HG02943 (cell line): Measurements from ENCODE around the gene GPRIN2.
"Not testable (repeated sequence)": the region's sequence is repeated elsewhere in the genome, so short reads cannot be mapped to it uniquely, and the experiment has no call there.

Source experiments
- ATAC-seq: cut with Tn5 transposase; IDR thresholded peaks from one replicate; pipeline ENCODE4 v1.9.1; 2021; ENCODE audit warnings: mild to moderate bottlenecking, low read depth, moderate library complexity; ENCODE audit not compliant: unreplicated experiment

GPRIN2 gene

GRCh38 chr10:46538717-46539426 lies 17.6 kb downstream of the GPRIN2 start:
- no peak for ATAC-seq

GRCh38 chr10:46538155-46538554 lies 18.3 kb downstream of the GPRIN2 start:
- no peak for ATAC-seq

- ATAC-seq, result no peak
Observed at GRCh38 chr10:46537309-46537708, 19.1 kb downstream of the GPRIN2 start.

DNA sequence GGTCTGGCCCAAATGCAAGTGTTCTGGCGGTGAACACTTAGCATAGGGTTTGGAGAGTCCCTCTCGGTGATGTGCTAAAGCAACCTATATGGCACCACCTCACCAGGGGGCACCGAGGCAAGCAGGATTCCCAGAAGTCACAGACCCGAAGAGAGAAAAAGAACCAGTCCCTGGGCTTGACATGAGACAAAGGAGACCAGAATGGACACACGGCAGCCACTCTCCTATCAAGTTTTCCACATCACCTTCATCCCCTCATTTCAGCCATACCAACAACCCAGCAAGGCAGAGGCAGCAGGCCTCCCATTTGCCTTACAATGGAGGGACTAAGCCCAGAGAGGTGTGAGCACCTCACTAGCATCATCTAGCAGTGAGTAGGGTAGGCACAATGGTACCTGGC lies 19.7 kb downstream of the GPRIN2 start:
- ATAC-seq, result no peak

- ATAC-seq, result no peak
Observed at GRCh38 chr10:46536171-46536570, 20.3 kb downstream of the GPRIN2 start.

GRCh38 chr10:46534828-46535524 lies 21.5 kb downstream of the GPRIN2 start:
- ATAC-seq, result no peak

DNA sequence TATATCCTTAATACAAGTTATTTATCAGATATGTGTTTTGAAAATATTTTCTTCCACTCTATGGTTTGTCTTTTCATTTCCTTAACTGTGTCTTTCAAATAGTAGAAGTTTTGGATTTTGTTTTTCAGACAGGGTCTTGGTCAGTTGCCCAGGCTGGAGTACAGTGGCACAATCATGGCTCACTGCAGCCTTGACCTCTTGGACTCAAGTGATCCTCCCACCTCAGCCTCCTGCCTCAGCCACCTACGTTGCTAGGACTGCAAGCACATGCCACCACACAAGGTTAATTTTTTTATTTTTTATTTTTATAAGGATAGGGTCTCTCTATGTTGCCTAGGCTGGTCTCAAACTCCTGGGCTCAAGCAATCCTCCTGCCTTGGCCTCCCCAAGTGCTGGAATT lies 24.2 kb downstream of the GPRIN2 start:
- ATAC-seq, result not testable (repeated sequence)

- no peak for ATAC-seq
Observed at GRCh38 chr10:46530249-46531186, 25.9 kb downstream of the GPRIN2 start.

DNA sequence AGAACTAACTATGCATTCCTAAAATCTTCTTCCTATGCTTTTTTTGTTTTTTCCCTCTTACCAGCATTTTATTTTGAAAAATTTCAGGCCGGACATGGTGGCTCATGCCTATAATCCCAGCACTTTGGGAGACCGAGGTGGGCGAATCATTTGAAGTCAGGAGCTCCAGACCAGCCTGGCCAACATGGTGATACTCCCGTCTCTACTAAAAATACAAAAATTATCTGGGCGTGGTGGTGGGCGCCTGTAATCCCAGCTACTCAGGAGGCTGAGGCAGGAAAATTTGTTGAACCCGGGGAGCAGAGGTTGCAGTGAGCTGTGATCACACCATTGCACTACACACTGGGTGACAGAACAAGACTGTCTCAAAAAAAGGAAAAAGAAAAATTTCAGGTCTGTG lies 26.7 kb downstream of the GPRIN2 start:
- not testable (repeated sequence) for ATAC-seq

- no peak for ATAC-seq
Observed at GRCh38 chr10:46528675-46529615, 27.5 kb downstream of the GPRIN2 start.

- no peak for ATAC-seq
Observed at GRCh38 chr10:46528171-46528671, 28.2 kb downstream of the GPRIN2 start.

DNA sequence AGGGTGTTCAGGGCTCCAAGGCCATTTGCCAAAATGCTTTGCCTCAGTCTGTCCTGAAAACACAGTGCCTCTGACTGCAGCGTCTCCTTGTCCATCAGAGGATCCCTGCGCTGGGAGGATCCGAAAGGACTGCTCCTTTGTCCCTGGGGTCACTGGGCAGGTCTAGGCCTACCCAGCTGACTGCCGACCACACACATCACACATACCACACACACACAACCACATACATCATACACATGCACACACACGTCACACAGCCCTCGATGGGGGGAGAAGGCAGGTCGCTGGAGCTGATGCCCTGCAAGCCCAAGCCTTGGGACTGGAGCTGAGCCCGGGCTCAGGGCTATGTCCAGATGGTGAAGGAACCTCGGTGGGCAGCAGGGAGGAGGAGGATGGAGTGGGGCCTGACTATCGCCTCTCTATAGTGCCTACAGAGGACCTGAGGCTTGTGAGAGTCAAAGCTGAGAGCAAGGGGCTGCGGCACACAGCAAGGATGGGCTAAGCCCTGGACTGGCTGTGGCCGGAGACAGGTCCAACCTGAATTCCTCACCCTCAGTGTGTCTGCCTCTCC lies 29.1 kb downstream of the GPRIN2 start:
- ATAC-seq, result no peak

DNA sequence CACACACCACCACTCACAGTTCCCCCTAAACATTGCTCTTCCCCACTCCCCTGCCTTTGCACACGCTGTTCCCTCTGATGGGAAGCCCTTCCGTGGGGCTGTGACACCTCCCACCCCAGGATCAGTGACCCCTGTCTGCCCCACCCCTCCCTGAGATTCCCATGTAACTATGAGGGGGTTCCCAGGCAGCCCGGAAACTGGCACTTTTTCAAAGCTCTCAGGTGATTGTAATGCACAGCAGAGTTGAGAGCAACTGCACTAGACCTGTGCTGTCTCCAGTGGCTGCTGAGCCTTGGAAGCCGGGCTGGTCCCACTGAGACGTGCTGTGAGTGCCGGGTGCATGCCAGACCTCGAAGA lies 29.8 kb downstream of the GPRIN2 start:
- ATAC-seq, result no peak

DNA sequence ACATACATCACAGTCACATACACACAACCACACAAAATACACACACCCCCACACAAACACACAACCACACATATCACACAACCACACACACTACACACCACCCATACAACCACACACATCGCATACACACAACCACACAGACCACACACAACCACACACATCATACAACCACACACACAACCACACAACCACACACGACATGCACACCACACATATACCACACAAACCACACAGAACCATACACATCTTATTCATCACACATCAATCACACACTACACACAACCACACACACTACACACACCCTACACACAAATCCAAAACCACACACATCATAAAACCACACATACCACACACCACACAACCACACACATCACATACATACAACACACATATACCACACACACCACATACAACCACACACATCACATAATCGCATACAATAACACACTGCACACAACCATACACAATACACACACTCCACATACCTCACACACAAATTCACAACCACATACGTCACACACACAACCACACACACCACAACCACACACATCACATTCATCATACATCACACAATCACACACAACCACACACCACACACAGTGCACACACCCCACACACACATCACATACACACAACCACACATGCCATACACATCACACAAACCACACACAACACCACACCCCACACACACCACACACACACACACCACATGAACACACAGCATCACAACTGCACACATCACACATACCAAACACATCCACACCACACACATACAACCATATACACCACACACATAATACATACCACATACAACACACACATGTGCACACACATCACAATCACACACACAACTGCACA lies 30.4 kb downstream of the GPRIN2 start:
- ATAC-seq, result no peak

GRCh38 chr10:46525177-46525823 lies 31.2 kb downstream of the GPRIN2 start:
- no peak for ATAC-seq

DNA sequence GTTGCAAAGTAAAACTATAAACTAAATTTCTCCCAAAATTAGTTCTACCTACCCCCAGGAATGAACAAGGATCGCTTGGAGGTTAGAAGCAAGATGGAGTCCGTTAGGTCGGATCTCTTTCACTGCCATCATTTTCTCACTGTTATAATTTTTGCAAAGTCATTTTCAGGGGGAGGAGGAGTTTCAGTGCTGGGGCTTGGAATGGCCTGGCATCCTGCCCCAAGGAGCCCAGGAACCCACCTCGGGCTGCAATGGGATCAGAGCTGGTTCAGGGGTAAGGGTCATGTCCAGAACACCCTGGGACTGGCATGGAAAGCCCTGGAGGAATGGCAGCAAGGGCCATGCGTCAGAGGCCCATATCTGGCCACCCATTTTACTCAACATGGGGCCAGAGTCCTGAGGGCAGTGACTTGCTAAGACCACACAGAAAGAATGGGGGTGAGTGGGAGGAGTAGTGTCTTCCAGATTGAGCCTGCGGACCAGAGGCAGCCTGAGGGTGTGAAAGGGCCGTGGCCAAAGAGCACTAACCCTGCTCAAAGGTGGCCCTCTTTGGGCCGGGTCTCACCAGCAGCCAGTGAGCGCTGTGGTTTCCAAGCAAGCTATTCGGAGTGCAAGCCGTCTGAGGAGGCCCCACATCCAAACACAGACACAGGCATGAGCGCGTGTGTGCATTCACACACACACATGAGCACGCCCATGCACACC lies 31.8 kb downstream of the GPRIN2 start:
- no peak for ATAC-seq

DNA sequence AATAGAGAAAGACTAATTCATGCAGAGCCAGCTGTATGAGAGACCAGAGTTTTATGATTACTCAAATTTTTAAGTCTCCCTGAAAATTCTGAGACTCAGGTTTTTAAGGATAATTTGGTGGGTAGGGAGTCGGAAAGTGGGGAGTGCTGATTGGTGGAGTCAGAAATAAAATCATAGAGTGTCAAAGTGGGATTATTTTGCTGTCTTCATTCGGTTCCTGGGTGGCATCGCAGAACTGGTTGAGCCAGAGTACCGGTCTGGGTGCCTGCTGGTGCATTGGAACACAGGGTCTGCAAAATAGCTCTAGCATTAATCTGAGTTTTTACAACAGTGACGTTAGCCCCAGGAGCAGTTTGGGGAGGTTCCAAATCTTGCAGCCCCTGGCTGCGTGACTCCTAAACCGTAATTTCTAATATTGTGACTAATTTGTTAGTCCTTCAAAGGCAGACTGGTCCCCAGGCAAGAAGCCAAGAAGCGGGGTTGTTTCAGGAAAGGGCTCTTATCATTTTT lies 32.4 kb downstream of the GPRIN2 start:
- no peak for ATAC-seq
